Body of pancreas (tissue), 4 donors: Measurements from ENCODE around the gene LAT.

ENCODE experiments used
- CTCF ChIP-seq, 7 experiments: fragments of 450-650 bp in 4 of 7; fragments of 200-600 bp in 3 of 7; sonication (generic) in 3 of 7; IDR thresholded peaks; one replicate each; pipeline ENCODE4 v1.5.1; 2016 to 2019; ENCODE audit warnings: antibody characterized with exemption in 7 of 7
- POLR2A ChIP-seq, 3 donors: fragments of 450-650 bp; IDR thresholded peaks; one replicate each; pipeline ENCODE4 v1.6.1; 2016; ENCODE audit warnings: antibody characterized with exemption in 3 of 3, mild to moderate bottlenecking in 2 of 3

GRCh38 chr16:29022196-29022595, 37.3 kb downstream of the LAT start:
- TF ChIP-seq CTCF (IDR thresholded peaks at IDR 0.05): no peak
- no peak for TF ChIP-seq POLR2A (IDR thresholded peaks at IDR 0.05)
